ENCODE measurements around the gene NUAK2. TPM values are rescaled to one million over a fixed set of nuclear protein-coding genes. Genes with fewer than 3 reads are reported as not detected.

NUAK2 gene
- total and polyA plus RNA-seq, 7 donors = 0.28 to 15.0 (median 1.5) TPM

GRCh38 chr1:205296154-205296553 is 25.4 kb downstream of the NUAK2 start:
- peaks cover 0 to 29% (median 18%) of the 10 kb centered on the region in 4 donors for H3K4me1 ChIP-seq
- DNase-seq = no peak
- H3K4me3 ChIP-seq = no peak overlapping the region
- H3K36me3 ChIP-seq = no peaks in the 10 kb centered on the region
- no peak for TF ChIP-seq POLR2AphosphoS5 (IDR thresholded peaks at IDR 0.05)
- TF ChIP-seq CTCF (IDR thresholded peaks at IDR 0.05) = no peak
- intact Hi-C loops (cut with DNase I) = no loop called here
- no peaks in the 10 kb centered on the region for H3K9me3 ChIP-seq
- H3K27me3 ChIP-seq = no peaks in the 10 kb centered on the region
- H3K27ac ChIP-seq = no peak overlapping the region
- 20 to 61% methylated on average over 2 of the region's 2 CpGs for WGBS, 2 donors

GRCh38 chr1:205294934-205295333 is 26.6 kb downstream of the NUAK2 start:
- 85 to 92% methylated on average over 5 of the region's 5 CpGs for WGBS, 2 donors
- TF ChIP-seq POLR2AphosphoS5 (IDR thresholded peaks at IDR 0.05) (no peak), EP300 (IDR thresholded peaks at IDR 0.05) (no peak), CTCF (IDR thresholded peaks at IDR 0.05) (no peak), POLR2A (IDR thresholded peaks at IDR 0.05) (no peak)
- intact Hi-C loops (cut with DNase I) = no loop called here

GRCh38 chr1:205294175-205294917 is 27.2 kb downstream of the NUAK2 start:
- WGBS, 2 donors = 65 to 70% methylated on average over 6 of the region's 6 CpGs
- Histone ChIP-seq H3K4me1 (peaks cover 0 to 26% (median 15%) of the 10 kb centered on the region in 4 donors), H3K36me3 (no peaks in the 10 kb centered on the region), H3K4me3 (no peak overlapping the region), H3K27me3 (no peaks in the 10 kb centered on the region), H3K9me3 (no peaks in the 10 kb centered on the region), H3K27ac (peak overlapping the region; percentile 9 to 55 (median 18))
- TF ChIP-seq CTCF (IDR thresholded peaks at IDR 0.05) (no peak), POLR2AphosphoS5 (IDR thresholded peaks at IDR 0.05) (peak in 1 of 4 donors; percentile 39)
- DNase-seq = no peak
- intact Hi-C loops (cut with DNase I) = no loop called here

More at GRCh38 chr1:205294934-205295333, 26.6 kb downstream of the NUAK2 start:
- H3K4me1 ChIP-seq = peaks cover 0 to 26% (median 15%) of the 10 kb centered on the region in 4 donors
- peak overlapping the region; percentile 9 to 55 (median 18) for H3K27ac ChIP-seq
- DNase-seq = no peak
- no peaks in the 10 kb centered on the region for H3K36me3 ChIP-seq
- H3K9me3 ChIP-seq = no peaks in the 10 kb centered on the region
- H3K4me3 ChIP-seq = no peak overlapping the region
- H3K27me3 ChIP-seq = no peaks in the 10 kb centered on the region

GRCh38 chr1:205293350-205294074 is 28.0 kb downstream of the NUAK2 start:
- Histone ChIP-seq H3K27me3 (no peaks in the 10 kb centered on the region), H3K9me3 (no peaks in the 10 kb centered on the region), H3K36me3 (no peaks in the 10 kb centered on the region), H3K27ac (peak overlapping the region in 1 of 4 donors; percentile 55), H3K4me1 (peaks cover 0 to 22% (median 15%) of the 10 kb centered on the region in 4 donors), H3K4me3 (no peak overlapping the region)
- intact Hi-C loops (cut with DNase I) = no loop called here
- WGBS, 2 donors = 96% methylated on average over 10 of the region's 10 CpGs
- TF ChIP-seq EP300 (IDR thresholded peaks at IDR 0.05) (no peak), CTCF (IDR thresholded peaks at IDR 0.05) (no peak), POLR2AphosphoS5 (IDR thresholded peaks at IDR 0.05) (no peak), POLR2A (IDR thresholded peaks at IDR 0.05) (no peak)
- no peak for DNase-seq
